Bone marrow (tissue), 2 donors: ENCODE data around the gene WSCD1.

Source experiments
- DNase-seq, 2 donors: peaks; one replicate each; lab custom pipeline; 2025; lab: John Stamatoyannopoulos, UW

Gene WSCD1

DNA sequence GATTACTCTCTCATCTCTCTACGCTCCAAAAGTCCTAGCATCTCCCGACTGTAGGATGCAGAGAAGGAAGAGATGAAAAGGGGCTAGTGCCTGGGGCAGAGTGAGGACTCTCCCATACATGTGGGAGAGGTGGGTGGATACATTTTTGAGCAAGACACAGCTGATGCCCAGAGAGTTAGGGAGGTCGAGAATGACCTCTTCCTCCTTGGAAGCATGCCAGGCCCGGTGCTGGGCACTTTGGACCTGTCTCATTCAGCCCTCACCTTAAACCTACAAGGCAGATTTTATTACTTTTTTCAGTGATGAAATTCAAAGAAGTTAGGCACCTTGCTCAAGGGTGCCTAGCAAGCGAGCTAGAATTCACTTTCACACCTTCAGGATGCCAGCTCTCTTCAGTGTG lies 38.2 kb downstream of the WSCD1 start:
- DNase-seq: no peak

DNA sequence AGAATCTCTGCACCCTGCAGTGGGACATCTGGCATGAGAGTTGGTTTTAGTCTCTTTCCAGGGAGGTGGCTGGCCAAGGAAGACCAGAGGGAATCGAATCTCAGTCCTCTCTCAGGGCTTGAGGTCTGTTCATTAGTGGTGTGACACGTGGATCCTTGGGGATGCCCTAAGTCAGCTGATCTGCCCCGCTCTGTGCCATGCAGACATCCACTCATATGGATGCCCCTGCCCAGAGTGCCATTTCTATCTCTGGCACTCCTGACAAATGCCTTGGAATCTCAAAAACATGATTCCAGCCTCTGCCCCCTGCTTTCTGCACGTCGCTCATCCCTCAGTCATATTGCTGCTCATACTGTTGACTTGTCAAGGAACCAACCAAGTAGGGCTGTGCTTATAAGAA lies 38.8 kb downstream of the WSCD1 start:
- no peak for DNase-seq

- DNase-seq: no peak
Measured at GRCh38 chr17:6109536-6109935, 39.4 kb downstream of the WSCD1 start.

DNA sequence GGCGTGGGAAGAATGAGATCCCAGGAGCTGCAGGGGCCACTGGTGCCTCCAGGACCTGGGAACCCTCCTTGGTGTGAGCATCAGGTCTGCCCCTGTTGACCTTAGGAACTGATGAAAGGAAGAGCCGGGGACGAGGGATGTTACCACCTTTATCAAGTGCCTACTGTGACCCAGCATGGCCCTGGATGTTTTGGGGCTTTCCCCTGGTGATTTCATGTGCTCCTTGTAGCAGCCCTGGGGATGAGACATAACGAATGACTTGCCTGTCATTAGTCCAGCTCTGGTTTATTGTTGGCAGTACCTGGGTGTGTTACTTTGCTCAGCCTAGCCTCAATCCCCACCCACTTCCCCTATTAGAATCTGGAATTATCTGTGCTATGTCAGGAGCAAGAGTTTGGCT lies 39.9 kb downstream of the WSCD1 start:
- DNase-seq: no peak

DNA sequence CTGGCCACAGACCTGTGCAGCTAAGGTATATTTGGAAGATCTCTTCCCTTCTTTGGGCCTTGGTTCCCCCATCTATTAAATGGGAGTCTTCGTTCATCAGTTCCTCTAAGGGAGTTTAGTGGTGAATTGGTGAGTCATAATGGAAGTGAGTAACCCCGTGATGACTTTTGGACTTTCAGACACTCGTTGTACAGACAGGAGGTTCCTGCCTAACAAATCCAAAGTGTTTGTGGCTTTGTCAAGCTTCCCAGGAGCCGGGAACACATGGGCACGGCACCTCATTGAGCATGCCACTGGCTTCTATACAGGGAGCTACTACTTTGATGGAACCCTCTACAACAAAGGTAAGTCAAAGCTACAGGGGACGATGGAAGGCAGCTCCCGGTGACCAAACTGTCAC lies 40.4 kb downstream of the WSCD1 start:
- no peak for DNase-seq

GRCh38 chr17:6120351-6120750 lies 50.2 kb downstream of the WSCD1 start:
- DNase-seq: no peak

- no peak for DNase-seq
Measured at GRCh38 chr17:6124856-6125255, 54.7 kb downstream of the WSCD1 start.

DNA sequence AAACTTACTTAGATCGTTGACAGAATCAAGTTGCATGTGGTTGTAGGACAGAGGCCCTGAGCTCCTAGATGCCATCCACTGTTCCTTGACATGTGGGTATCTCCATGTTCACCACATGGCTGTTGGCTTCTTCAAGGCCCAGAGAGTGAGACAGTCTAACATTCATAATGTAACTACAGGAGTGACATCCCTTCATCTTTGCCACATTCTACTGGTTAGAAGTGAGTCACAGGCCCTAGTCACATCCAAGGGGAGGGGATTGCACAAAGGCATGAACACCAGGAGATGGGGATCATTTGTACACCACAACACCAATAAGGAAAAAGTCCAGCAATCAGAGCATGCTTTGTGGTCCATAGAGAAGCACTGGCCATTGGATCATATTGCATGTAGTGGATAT lies 56.6 kb downstream of the WSCD1 start:
- DNase-seq: no peak

GRCh38 chr17:6134721-6135120 lies 64.5 kb downstream of the WSCD1 start:
- DNase-seq: no peak

GRCh38 chr17:6135236-6135635 lies 65.1 kb downstream of the WSCD1 start:
- DNase-seq: no peak

GRCh38 chr17:6135996-6136395 lies 65.8 kb downstream of the WSCD1 start:
- DNase-seq: no peak

GRCh38 chr17:6137716-6138502 lies 67.7 kb downstream of the WSCD1 start:
- DNase-seq: no peak

DNA sequence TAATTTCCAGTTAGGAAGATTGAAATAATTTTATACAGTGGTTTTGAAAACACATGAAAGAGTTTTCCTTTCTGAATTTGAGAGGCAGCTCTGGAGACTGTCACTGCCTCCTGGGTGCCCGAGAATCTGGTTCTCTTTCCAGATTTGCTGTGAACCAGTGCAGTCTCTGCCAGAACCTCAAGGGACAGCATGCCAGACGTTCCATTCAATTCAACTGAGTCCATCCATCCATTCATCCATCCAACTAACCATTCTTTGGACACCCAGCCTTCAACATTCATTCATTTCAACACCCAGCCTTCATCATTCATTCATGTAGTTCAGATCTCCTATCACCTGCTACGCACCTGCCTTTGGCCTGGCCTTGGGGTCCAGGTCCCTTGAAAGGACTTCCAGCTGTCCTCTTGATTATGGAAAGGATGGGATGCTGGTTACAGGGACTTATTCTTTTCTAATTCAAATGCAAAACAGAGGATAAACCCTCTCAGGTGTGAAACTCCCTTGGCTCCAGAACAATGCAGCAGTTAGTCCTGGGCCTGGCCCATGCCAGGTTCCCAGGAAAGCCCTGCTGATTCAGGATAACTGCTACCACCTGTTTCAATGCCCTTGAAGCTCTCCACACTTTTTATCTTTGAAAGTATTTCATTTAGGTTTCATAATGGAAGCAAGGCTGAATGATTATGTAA lies 68.7 kb downstream of the WSCD1 start:
- no peak for DNase-seq

GRCh38 chr17:6139447-6139832 lies 69.3 kb downstream of the WSCD1 start:
- DNase-seq: no peak

GRCh38 chr17:6140188-6140587 lies 70.0 kb downstream of the WSCD1 start:
- no peak for DNase-seq

DNA sequence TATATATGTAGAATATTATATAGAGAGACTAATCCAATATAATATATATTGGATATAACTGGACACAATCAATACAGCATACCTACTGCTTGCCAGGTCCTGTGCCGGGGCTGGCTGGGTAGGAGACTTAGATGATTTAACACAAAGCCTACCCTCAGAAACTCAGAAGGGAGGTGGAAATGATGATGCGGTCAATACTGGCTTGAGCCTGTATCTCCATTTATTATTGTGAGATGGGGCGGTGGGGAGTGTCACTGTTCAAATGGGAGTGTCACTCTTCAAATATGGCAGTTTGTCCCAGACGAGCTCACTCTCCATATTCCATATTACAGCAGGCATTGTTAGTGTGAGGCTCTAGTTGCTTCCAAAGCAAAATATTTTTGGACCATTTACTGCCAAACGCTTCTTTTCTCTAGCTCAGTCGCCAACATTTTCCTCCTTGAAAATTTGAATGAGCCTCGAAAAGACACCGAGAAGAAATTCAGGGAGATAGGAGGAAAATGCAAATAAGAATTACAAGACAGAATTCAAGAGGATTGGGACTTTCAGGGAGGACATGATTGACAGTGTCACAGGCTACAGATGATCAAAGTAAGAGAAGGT lies 70.7 kb downstream of the WSCD1 start:
- no peak for DNase-seq

- DNase-seq: no peak
Measured at GRCh38 chr17:6142701-6143100, 72.5 kb downstream of the WSCD1 start.

GRCh38 chr17:6145946-6146345 lies 75.8 kb downstream of the WSCD1 start:
- DNase-seq: no peak

DNA sequence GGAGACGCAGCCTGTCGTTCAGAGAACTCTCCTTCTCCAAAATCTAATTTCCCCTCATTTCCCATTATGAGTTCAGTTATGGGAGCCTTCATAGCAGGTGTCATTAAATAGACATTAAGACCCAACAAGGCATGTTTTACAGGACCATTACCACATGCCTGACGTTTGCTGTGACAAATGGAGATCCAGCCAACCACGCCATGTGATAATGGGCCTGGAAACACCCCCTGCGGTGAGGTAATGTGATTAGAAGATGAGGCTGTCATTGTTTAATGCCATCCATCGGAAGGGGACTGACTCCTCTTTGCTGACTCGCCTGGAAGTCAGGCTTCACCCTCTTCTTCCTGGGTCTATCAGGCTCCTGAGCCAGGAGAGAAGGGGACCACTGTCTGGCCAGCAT lies 76.9 kb downstream of the WSCD1 start:
- DNase-seq: no peak

DNA sequence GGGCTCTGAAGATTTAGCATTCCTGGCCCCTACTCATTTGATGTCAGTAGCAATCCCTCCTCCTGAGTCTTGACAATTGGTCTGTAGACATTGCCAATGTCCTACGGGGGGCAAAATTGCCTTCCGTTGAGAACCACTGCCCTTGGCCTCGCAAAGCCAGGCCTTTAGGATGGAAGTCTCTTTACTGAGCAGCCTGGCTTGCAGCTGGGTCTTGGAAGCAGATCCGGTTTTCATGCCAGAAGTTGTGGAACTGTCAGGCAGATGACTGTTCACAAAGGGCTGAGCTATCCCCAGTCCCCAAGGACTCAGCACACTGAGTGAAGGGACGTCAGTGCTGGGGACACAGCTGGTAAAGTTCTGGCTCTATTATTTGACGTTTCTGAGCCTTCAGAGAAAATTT lies 83.2 kb downstream of the WSCD1 start:
- no peak for DNase-seq

DNA sequence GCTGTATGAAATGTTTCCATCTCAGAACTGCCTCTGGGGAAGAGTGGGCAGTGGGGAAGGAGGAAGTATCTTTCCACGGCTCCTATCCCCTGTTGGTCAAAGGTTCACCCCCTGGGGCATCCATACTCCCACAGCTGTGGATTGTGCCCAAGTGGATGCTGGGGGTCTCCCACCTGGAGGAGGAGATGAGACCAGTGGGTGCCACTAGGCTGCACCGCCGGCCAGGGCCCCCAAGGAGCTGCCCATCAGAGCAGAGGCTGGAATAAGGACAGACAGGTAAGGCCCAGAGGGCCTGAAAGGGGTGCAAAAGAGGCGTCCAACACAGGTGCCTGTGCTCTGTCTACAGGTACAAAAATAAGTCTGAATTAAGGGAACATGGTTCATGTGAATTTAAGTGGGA lies 87.5 kb downstream of the WSCD1 start:
- DNase-seq: no peak

GRCh38 chr17:6159541-6160231 lies 89.5 kb downstream of the WSCD1 start:
- DNase-seq: no peak

- no peak for DNase-seq
Measured at GRCh38 chr17:6160232-6160555, 90.0 kb downstream of the WSCD1 start.
